Ascending aorta (tissue), 2 donors: ENCODE measurements around the gene ARID3C. TPM values are rescaled to one million over a fixed set of nuclear protein-coding genes. Genes with fewer than 3 reads are reported as not detected.

ENCODE experiments used
- DNase-seq, 2 donors: peaks; one replicate each; pipeline ENCODE4 v3.0.0-alpha.2; 2019; ENCODE audit warnings: low spot score in 2 of 2
- H3K27ac ChIP-seq, 2 donors: fragments of 200-600 bp; sonication (generic); one replicate each; pipeline ENCODE4 v1.5.1; 2016 to 2017; ENCODE audit warnings: mild to moderate bottlenecking in 1 of 2
- H3K27me3 ChIP-seq: fragments of 200-600 bp; sonication (generic); one replicate; pipeline ENCODE4 v1.5.1; 2017
- H3K36me3 ChIP-seq, 2 donors: fragments of 200-600 bp; sonication (generic); one replicate each; pipeline ENCODE4 v1.5.1; 2016
- H3K4me1 ChIP-seq, 2 donors: fragments of 200-600 bp; sonication (generic); one replicate each; pipeline ENCODE4 v1.5.1; 2016 to 2017; ENCODE audit warnings: mild to moderate bottlenecking in 1 of 2
- H3K4me3 ChIP-seq, 2 donors: fragments of 200-600 bp; sonication (generic); one replicate each; pipeline ENCODE4 v1.5.1; 2016 to 2017; ENCODE audit warnings: mild to moderate bottlenecking in 1 of 2
- H3K9me3 ChIP-seq, 2 donors: fragments of 200-600 bp; sonication (generic); one replicate each; pipeline ENCODE4 v1.5.1; 2016
- CTCF ChIP-seq, 3 experiments: fragments of 200-600 bp in 2 of 3; fragments of 450-650 bp in 1 of 3; sonication (generic) in 2 of 3; IDR thresholded peaks; one replicate each; pipeline ENCODE4 v1.5.1; 2016 to 2019; ENCODE audit warnings: antibody characterized with exemption in 3 of 3, mild to moderate bottlenecking in 1 of 3, moderate library complexity in 1 of 3
- intact Hi-C: fragments of 100-400 bp; cut with DNase I; formaldehyde crosslinking; loops from one replicate; pipeline ENCODE4 v1.15.1; 2023
- total RNA-seq: library from RNA; depleted of rRNA; stranded (reverse); fragments of >200 nt; gene quantifications from one replicate; pipeline ENCODE4 v1.1.0, GENCODE V29; 2016

ARID3C gene
- total RNA-seq, 1 donor from 2014 or later, result not detected

GRCh38 chr9:34600908-34601307 is 28.0 kb downstream of the ARID3C start:
- intact Hi-C loops, result no loop called here
- no peak overlapping the region for H3K27ac ChIP-seq
- H3K4me1 ChIP-seq, result no peaks in the 10 kb centered on the region
- TF ChIP-seq CTCF (IDR thresholded peaks at IDR 0.05), result no peak
- no peaks in the 10 kb centered on the region for H3K9me3 ChIP-seq
- DNase-seq, result no peak
- H3K36me3 ChIP-seq, result no peaks in the 10 kb centered on the region
- H3K4me3 ChIP-seq, result no peak overlapping the region
- H3K27me3 ChIP-seq, result no peaks in the 10 kb centered on the region

- no peak overlapping the region for H3K4me3 ChIP-seq
- no peaks in the 10 kb centered on the region for H3K27me3 ChIP-seq
- no peaks in the 10 kb centered on the region for H3K9me3 ChIP-seq
- H3K4me1 ChIP-seq, result no peaks in the 10 kb centered on the region
- no peak for TF ChIP-seq CTCF (IDR thresholded peaks at IDR 0.05)
- intact Hi-C loops, result no loop called here
- no peak for DNase-seq
- H3K36me3 ChIP-seq, result no peaks in the 10 kb centered on the region
- no peak overlapping the region for H3K27ac ChIP-seq
Observed at GRCh38 chr9:34599546-34599945, 29.3 kb downstream of the ARID3C start.

- intact Hi-C loops, result loop anchor here (5.0 kb wide), 2 partner anchors 92 to 267 kb away; partner anchors contain the start of genes KIF24 and NUDT2
- no peak overlapping the region for H3K4me3 ChIP-seq
- no peak for DNase-seq
- no peaks in the 10 kb centered on the region for H3K27me3 ChIP-seq
- H3K9me3 ChIP-seq, result no peaks in the 10 kb centered on the region
- TF ChIP-seq CTCF (IDR thresholded peaks at IDR 0.05), result no peak
- peak overlapping the region; percentile 58 to 64 for H3K27ac ChIP-seq
- H3K4me1 ChIP-seq, result peaks cover 6 to 35% of the 10 kb centered on the region in 2 donors
- H3K36me3 ChIP-seq, result no peaks in the 10 kb centered on the region
Observed at GRCh38 chr9:34594177-34594576, 34.7 kb downstream of the ARID3C start.

- no peak overlapping the region for H3K4me3 ChIP-seq
- peak; percentile 24 to 88 for DNase-seq
- H3K27me3 ChIP-seq, result peaks cover 7% of the 10 kb centered on the region
- H3K9me3 ChIP-seq, result no peaks in the 10 kb centered on the region
- H3K27ac ChIP-seq, result peak overlapping the region; percentile 58 to 64
- intact Hi-C loops, result loop anchor here (5.0 kb wide), 2 partner anchors 91 to 266 kb away; partner anchors contain the start of genes KIF24 and NUDT2
- no peaks in the 10 kb centered on the region for H3K36me3 ChIP-seq
- no peak for TF ChIP-seq CTCF (IDR thresholded peaks at IDR 0.05)
- peaks cover 6 to 42% of the 10 kb centered on the region in 2 donors for H3K4me1 ChIP-seq
Observed at GRCh38 chr9:34592895-34593601, 35.8 kb downstream of the ARID3C start.

GRCh38 chr9:34591917-34592866 is 36.7 kb downstream of the ARID3C start:
- no peak for TF ChIP-seq CTCF (IDR thresholded peaks at IDR 0.05)
- intact Hi-C loops, result loop anchor here (2.0 to 5.0 kb wide), 4 partner anchors 43 to 265 kb away; partner anchors contain the start of genes KIF24 and NUDT2
- peaks cover 7% of the 10 kb centered on the region for H3K27me3 ChIP-seq
- H3K36me3 ChIP-seq, result no peaks in the 10 kb centered on the region
- no peak overlapping the region for H3K4me3 ChIP-seq
- no peaks in the 10 kb centered on the region for H3K9me3 ChIP-seq
- H3K27ac ChIP-seq, result no peak overlapping the region
- no peak for DNase-seq
- H3K4me1 ChIP-seq, result peaks cover 6 to 42% of the 10 kb centered on the region in 2 donors
